H1 (cell line): ENCODE measurements around the gene LAMA3. TPM values are rescaled to one million over a fixed set of nuclear protein-coding genes. Genes with fewer than 3 reads are reported as not detected.
A peak's percentile ranks its signal among the peaks of the same experiment; 100 is the strongest.

Source experiments
- CTCF ChIA-PET: fragments of 300-600 bp; sonication (Branson Sonifier 250); formaldehyde crosslinking; loops from one replicate; lab custom pipeline; 2021; ENCODE audit not compliant: partially characterized antibody; lab: Charles Lee
- POLR2A ChIA-PET: fragments of 300-600 bp; sonication (Branson Sonifier 250); formaldehyde crosslinking; loops from one replicate; lab custom pipeline; 2021; ENCODE audit warnings: inconsistent platforms; ENCODE audit not compliant: partially characterized antibody; lab: Charles Lee
- DNase-seq, 2 experiments: peaks; one replicate each; pipeline versions ENCODE4 v3.0.0 to v3.0.0-alpha.2; 2010 to 2022; ENCODE audit warnings: low spot score in 2 of 2, low read depth in 1 of 2, mixed read lengths in 1 of 2
- FAIRE-seq: peaks from 2 replicates; lab custom pipeline; 2011; peaks lifted over from hg19 to GRCh38; lab: Jason Lieb, UNC
- H2AFZ ChIP-seq: 2 replicates; pipeline ENCODE4 v1.8.1; 2012; ENCODE audit warnings: low read length, inconsistent platforms
- H2AK5ac ChIP-seq: 2 replicates; pipeline ENCODE4 v1.6.1; 2013; ENCODE audit warnings: low read depth, low read length
- H2BK120ac ChIP-seq: replicated peaks from 2 replicates; pipeline ENCODE3; 2013; ENCODE audit warnings: low read depth, low read length, inconsistent platforms
- H2BK12ac ChIP-seq: 2 replicates; pipeline ENCODE4 v1.6.1; 2013; ENCODE audit warnings: low read depth, low read length
- H2BK15ac ChIP-seq: 2 replicates; pipeline ENCODE4 v1.6.1; 2013; ENCODE audit warnings: low read length
- H2BK20ac ChIP-seq: 2 replicates; pipeline ENCODE4 v1.6.1; 2013; ENCODE audit warnings: low read length
- H2BK5ac ChIP-seq: 2 replicates; pipeline ENCODE4 v1.6.1; 2013; ENCODE audit warnings: low read depth, low read length
- H3K14ac ChIP-seq: 2 replicates; pipeline ENCODE4 v1.6.1; 2013; ENCODE audit warnings: inconsistent platforms; ENCODE audit not compliant: insufficient read length
- H3K18ac ChIP-seq: 2 replicates; pipeline ENCODE4 v1.6.1; 2013; ENCODE audit warnings: low read length; ENCODE audit errors: extremely low read depth
- H3K23ac ChIP-seq: 2 replicates; pipeline ENCODE4 v1.6.1; 2013; ENCODE audit warnings: inconsistent platforms; ENCODE audit not compliant: insufficient read length
- H3K23me2 ChIP-seq: 2 replicates; pipeline ENCODE4 v1.6.1; 2013; ENCODE audit warnings: low read depth, low read length
- H3K27ac ChIP-seq: 2 replicates; pipeline ENCODE4 v1.6.1; 2011; ENCODE audit warnings: low read depth, low read length, inconsistent platforms
- H3K27me3 ChIP-seq, 4 experiments: replicated peaks in 1 of 4; 1 replicate in 1 of 4; 2 replicates in 3 of 4; pipeline versions ENCODE4 v1.6.1 to v1.8.1; 2011 to 2013; ENCODE audit warnings: low read length in 3 of 4, mild to moderate bottlenecking in 3 of 4, inconsistent platforms in 2 of 4, mixed read lengths in 2 of 4, moderate library complexity in 1 of 4; ENCODE audit not compliant: control insufficient read depth in 3 of 4, insufficient read depth in 3 of 4; ENCODE audit errors: extremely low read depth in 1 of 4
- H3K36me3 ChIP-seq, 4 experiments: 2 replicates each; pipeline versions ENCODE4 v1.6.1 to v1.8.1; 2011 to 2013; ENCODE audit warnings: mild to moderate bottlenecking in 4 of 4, low read length in 3 of 4, moderate library complexity in 2 of 4, control low read depth in 1 of 4, inconsistent platforms in 1 of 4; ENCODE audit not compliant: insufficient read depth in 4 of 4, control insufficient read depth in 2 of 4
- H3K4ac ChIP-seq: replicated peaks from 2 replicates; pipeline ENCODE3; 2013; ENCODE audit warnings: low read length, low read depth, mixed read lengths, inconsistent platforms; ENCODE audit not compliant: insufficient read length
- H3K4me1 ChIP-seq, 4 experiments: replicated peaks in 1 of 4; 1 replicate in 1 of 4; 2 replicates in 3 of 4; pipeline versions ENCODE4 v1.6.1 to v1.8.1; 2011 to 2013; ENCODE audit warnings: low read length in 3 of 4, inconsistent platforms in 2 of 4, mixed read lengths in 1 of 4; ENCODE audit not compliant: insufficient read depth in 4 of 4, control insufficient read depth in 3 of 4
- H3K4me2 ChIP-seq, 2 experiments: 2 replicates each; pipeline versions ENCODE4 v1.6.1 to v1.8.1; 2011 to 2013; ENCODE audit warnings: low read depth in 2 of 2, low read length in 2 of 2, control low read depth in 1 of 2, inconsistent platforms in 1 of 2, mild to moderate bottlenecking in 1 of 2; ENCODE audit not compliant: insufficient read depth in 1 of 2
- H3K4me3 ChIP-seq, 4 experiments: fragments of 200-600, 300-600 bp in 1 of 4; sonication (generic), shearing (Covaris generic), sonication (Bioruptor Twin) in 1 of 4; 2 replicates each; pipeline versions ENCODE4 v1.5.1 to v1.8.1; 2011 to 2016; ENCODE audit warnings: low read length in 4 of 4, low read depth in 3 of 4, control low read depth in 2 of 4, inconsistent platforms in 2 of 4, mild to moderate bottlenecking in 2 of 4, mixed read lengths in 1 of 4, moderate library complexity in 1 of 4; ENCODE audit not compliant: insufficient read depth in 2 of 4; ENCODE audit errors: extremely low read depth in 1 of 4
- H3K56ac ChIP-seq: replicated peaks from 2 replicates; pipeline ENCODE3; 2013; ENCODE audit warnings: low read depth, mild to moderate bottlenecking, mixed read lengths, low read length, inconsistent platforms; ENCODE audit not compliant: insufficient read length
- H3K79me1 ChIP-seq: 2 replicates; pipeline ENCODE4 v1.6.1; 2013; ENCODE audit warnings: low read depth, low read length, control low read depth
- H3K79me2 ChIP-seq, 2 experiments: 2 replicates each; pipeline versions ENCODE4 v1.6.1 to v1.8.1; 2012 to 2013; ENCODE audit warnings: low read length in 2 of 2, mild to moderate bottlenecking in 2 of 2, inconsistent platforms in 1 of 2; ENCODE audit not compliant: insufficient read depth in 2 of 2, control insufficient read depth in 1 of 2
- H3K9ac ChIP-seq, 4 experiments: replicated peaks in 1 of 4; 1 replicate in 1 of 4; 2 replicates in 3 of 4; pipeline versions ENCODE4 v1.6.1 to v1.8.1; 2011 to 2013; ENCODE audit warnings: low read depth in 3 of 4, low read length in 3 of 4, control low read depth in 2 of 4, mild to moderate bottlenecking in 2 of 4, moderate library complexity in 2 of 4, inconsistent platforms in 1 of 4; ENCODE audit errors: extremely low read depth in 1 of 4
- H3K9me3 ChIP-seq, 2 experiments: 2 replicates each; pipeline versions ENCODE4 v1.6.1 to v1.8.1; 2012 to 2013; ENCODE audit warnings: mild to moderate bottlenecking in 2 of 2, moderate library complexity in 2 of 2, control low read depth in 1 of 2, inconsistent platforms in 1 of 2, low read depth in 1 of 2, low read length in 1 of 2, mixed read lengths in 1 of 2; ENCODE audit not compliant: insufficient read depth in 2 of 2
- H4K20me1 ChIP-seq, 2 experiments: replicated peaks in 1 of 2; 2 replicates each; pipeline versions ENCODE3 to v1.8.1; 2011 to 2013; ENCODE audit warnings: inconsistent platforms in 2 of 2, low read length in 2 of 2, mild to moderate bottlenecking in 1 of 2; ENCODE audit not compliant: insufficient read depth in 2 of 2, control insufficient read depth in 1 of 2
- H4K5ac ChIP-seq: 2 replicates; pipeline ENCODE4 v1.6.1; 2013; ENCODE audit warnings: low read length, low read depth, mixed read lengths, inconsistent platforms; ENCODE audit not compliant: insufficient read length
- H4K8ac ChIP-seq: 2 replicates; pipeline ENCODE4 v1.8.0; 2013; ENCODE audit warnings: mild to moderate bottlenecking, moderate library complexity, low read length, inconsistent platforms; ENCODE audit not compliant: insufficient read depth; ENCODE audit errors: extremely low read depth
- H4K91ac ChIP-seq: replicated peaks from 2 replicates; pipeline ENCODE3; 2013; ENCODE audit warnings: low read length, mixed read lengths, inconsistent platforms; ENCODE audit not compliant: insufficient read length
- BACH1 ChIP-seq: IDR thresholded peaks from 2 replicates; pipeline ENCODE4 v1.6.1; 2012; ENCODE audit warnings: low read length, improper control_type of control experiment
- WGBS, 2 experiments: shearing (Covaris generic) in 1 of 2; methylation state at CpG; one replicate each; pipeline versions ENCODE4 v1.1.6 to v1.1.7; 2013 to 2015; ENCODE audit warnings: low lambda C conversion rate in 2 of 2, mixed read lengths in 2 of 2, inconsistent platforms in 1 of 2, low coverage in 1 of 2, missing lambda C conversion rate in 1 of 2; ENCODE audit not compliant: insufficient replicate concordance in 2 of 2, insufficient coverage in 1 of 2, insufficient read length in 1 of 2; ENCODE audit errors: extremely low coverage in 1 of 2, missing lambda C conversion rate in 1 of 2; 5-methylcytosine and 5-hydroxymethylcytosine counted together
- polyA plus RNA-seq, 7 experiments: library from polyadenylated mRNA; depleted of rRNA in 3 of 7; stranded (reverse) in 5 of 7; unstranded in 2 of 7; fragments of >200 nt in 5 of 7; fragments of 200-250 nt in 2 of 7; gene quantifications; 1 replicate in 5 of 7; 2 replicates in 1 of 7; 4 replicates in 1 of 7; pipeline versions ENCODE4 v1.2.1 to v1.2.3, GENCODE V29; 2011 to 2013; ENCODE audit warnings: missing spikeins in 2 of 7, mixed read lengths in 2 of 7
- total RNA-seq: library from RNA; stranded (reverse); fragmentation: NEBNext Ultra II Directional; extraction: Animal tissue kit (Norgen Biotek cat#: 25700); gene quantifications from 2 replicates; pipeline ENCODE4 v1.2.1, GENCODE V29; 2021

The LAMA3 gene
- total and polyA plus RNA-seq, 2 of the 8 experiments (the other 6 are each of a cell fraction or from before 2014, with no cell fraction given), result 0.76 to 5.0 TPM

DNA sequence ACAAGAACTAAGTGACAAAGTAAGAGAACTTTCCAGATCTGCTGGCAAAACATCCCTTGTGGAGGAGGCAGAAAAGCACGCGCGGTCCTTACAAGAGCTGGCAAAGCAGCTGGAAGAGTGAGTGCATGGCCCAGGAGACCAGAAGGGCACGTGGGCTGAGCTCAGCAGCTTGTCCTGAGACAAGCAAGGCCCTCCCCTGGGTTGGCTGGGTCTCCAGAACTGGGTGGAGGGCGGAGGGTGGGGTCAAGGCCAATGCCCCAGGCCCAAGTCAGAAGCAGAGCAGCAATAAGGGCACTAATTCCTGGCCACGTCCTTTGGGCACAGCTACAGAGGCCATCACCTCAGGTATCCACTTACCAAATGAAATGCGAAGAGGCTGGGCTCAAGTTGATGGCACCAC lies 214.7 kb downstream of the LAMA3 start:
- Histone ChIP-seq H4K91ac (no peak overlapping the region), H4K5ac (no peak overlapping the region), H3K79me2 (no peaks in the 10 kb centered on the region), H4K20me1 (no peaks in the 10 kb centered on the region), H3K23ac (no peak overlapping the region), H3K14ac (no peak overlapping the region), H2BK5ac (no peak overlapping the region), H3K18ac (no peak overlapping the region), H3K4me2 (no peak overlapping the region), H3K4me3 (no peak overlapping the region), H3K4ac (no peak overlapping the region), H3K9ac (no peak overlapping the region), H3K4me1 (peaks cover 0 to 4% (median 0%) of the 10 kb centered on the region in 4 experiments; a peak in 1 of 7 replicates), H3K36me3 (no peaks in the 10 kb centered on the region), H2AK5ac (no peak overlapping the region), H2BK120ac (no peak overlapping the region), H4K8ac (peak overlapping the region; percentile 37; the same call in 1 of the 2 replicates), H3K56ac (no peak overlapping the region), H2BK12ac (no peak overlapping the region), H2AFZ (no peak overlapping the region; the same call in 1 of the 2 replicates), H3K23me2 (no peaks in the 10 kb centered on the region), H2BK20ac (no peak overlapping the region), H2BK15ac (no peak overlapping the region), H3K9me3 (no peaks in the 10 kb centered on the region), H3K79me1 (no peaks in the 10 kb centered on the region), H3K27ac (no peak overlapping the region), H3K27me3 (no peaks in the 10 kb centered on the region)
- no peak for FAIRE-seq
- ChIA-PET POLR2A (interaction anchor here (1.7 kb wide), 1 partner anchor 235 kb away, joined by 3 read pairs; the partner anchor contains the start of gene CABYR), CTCF (interaction anchor here (1.5 kb wide), 1 partner anchor 209 kb away, joined by 3 read pairs; no protein-coding TSS in a partner anchor)
- 95% methylated on average over 7 of the region's 7 CpGs; no CpG with 5 or more reads in 1 of the 2 experiments for WGBS, 2 experiments
- no peak for DNase-seq
- TF ChIP-seq BACH1, result no peak
